SU-DHL-6 (cell line): ENCODE data around the gene ITPR1.

Experiments
- H2AFZ ChIP-seq: fragments of 200-600 bp; sonication (generic); 2 replicates; pipeline ENCODE4 v1.6.1; 2014; ENCODE audit warnings: low read depth, mild to moderate bottlenecking, moderate library complexity, mixed read lengths, antibody characterized with exemption, low read length; ENCODE audit not compliant: severe bottlenecking
- H3F3A ChIP-seq: fragments of 200-600 bp; shearing (Covaris generic); 2 replicates; pipeline ENCODE4 v1.6.0; 2016; ENCODE audit warnings: antibody characterized with exemption, mild to moderate bottlenecking; ENCODE audit not compliant: insufficient read depth
- H3K27ac ChIP-seq: fragments of 200-600 bp; sonication (generic); 2 replicates; pipeline ENCODE4 v1.5.1; 2016; ENCODE audit warnings: low read depth, mild to moderate bottlenecking, low read length, moderate library complexity, mixed read lengths
- H3K27me3 ChIP-seq: fragments of 200-600 bp; sonication (generic), shearing (Covaris generic); 2 replicates; pipeline ENCODE4 v1.6.0; 2014; ENCODE audit warnings: mild to moderate bottlenecking, low read length
- H3K36me3 ChIP-seq: fragments of 200-600 bp; sonication (generic); 2 replicates; pipeline ENCODE4 v1.6.1; 2014; ENCODE audit warnings: mild to moderate bottlenecking, low read length, mixed read lengths
- H3K4me2 ChIP-seq: fragments of 300-600, 200-600 bp; shearing (Covaris generic), sonication (generic); 2 replicates; pipeline ENCODE4 v1.6.0; 2014; ENCODE audit warnings: low read length, low read depth, mild to moderate bottlenecking; ENCODE audit not compliant: poor library complexity, severe bottlenecking
- H3K4me3 ChIP-seq: fragments of 200-600 bp; sonication (generic); 2 replicates; pipeline ENCODE4 v1.5.1; 2014; ENCODE audit warnings: antibody characterized with exemption, low read length, mild to moderate bottlenecking, mixed read lengths; ENCODE audit not compliant: insufficient read depth, poor library complexity, severe bottlenecking
- H3K79me2 ChIP-seq: fragments of 200-600 bp; sonication (generic); 2 replicates; pipeline ENCODE4 v1.6.1; 2014; ENCODE audit warnings: mild to moderate bottlenecking, low read length, moderate library complexity; ENCODE audit not compliant: insufficient read depth
- H3K9ac ChIP-seq: fragments of 200-600 bp; sonication (generic); 2 replicates; pipeline ENCODE4 v1.7.0; 2014; ENCODE audit warnings: mild to moderate bottlenecking, low read length
- H3K9me2 ChIP-seq: fragments of 200-600 bp; sonication (generic); replicated peaks from 2 replicates; pipeline ENCODE4 v1.6.1; 2014; ENCODE audit warnings: low read length; ENCODE audit not compliant: insufficient read depth
- H3K9me3 ChIP-seq: fragments of 200-600 bp; sonication (generic); 2 replicates; pipeline ENCODE4 v1.6.1; 2014; ENCODE audit warnings: low read length, mixed read lengths; ENCODE audit not compliant: insufficient read depth
- H4K20me1 ChIP-seq: fragments of 200-600 bp; sonication (generic); 2 replicates; pipeline ENCODE4 v1.6.1; 2014; ENCODE audit warnings: low read depth, mild to moderate bottlenecking, antibody characterized with exemption, low read length, moderate library complexity, mixed read lengths
- CTCF ChIP-seq: fragments of 200-600 bp; sonication (generic); IDR thresholded peaks from one replicate; pipeline ENCODE4 v1.5.1; 2017; ENCODE audit warnings: antibody characterized with exemption, mild to moderate bottlenecking, low read length, moderate library complexity; ENCODE audit not compliant: insufficient read depth, poor library complexity, severe bottlenecking
- EZH2phosphoT487 ChIP-seq: fragments of 200-600 bp; sonication (generic), shearing (Covaris generic); conservative IDR thresholded peaks from 2 replicates; pipeline ENCODE4 v1.6.1; 2018; ENCODE audit warnings: mild to moderate bottlenecking, antibody characterized with exemption, low read length, moderate library complexity, mixed read lengths

ITPR1 gene

DNA sequence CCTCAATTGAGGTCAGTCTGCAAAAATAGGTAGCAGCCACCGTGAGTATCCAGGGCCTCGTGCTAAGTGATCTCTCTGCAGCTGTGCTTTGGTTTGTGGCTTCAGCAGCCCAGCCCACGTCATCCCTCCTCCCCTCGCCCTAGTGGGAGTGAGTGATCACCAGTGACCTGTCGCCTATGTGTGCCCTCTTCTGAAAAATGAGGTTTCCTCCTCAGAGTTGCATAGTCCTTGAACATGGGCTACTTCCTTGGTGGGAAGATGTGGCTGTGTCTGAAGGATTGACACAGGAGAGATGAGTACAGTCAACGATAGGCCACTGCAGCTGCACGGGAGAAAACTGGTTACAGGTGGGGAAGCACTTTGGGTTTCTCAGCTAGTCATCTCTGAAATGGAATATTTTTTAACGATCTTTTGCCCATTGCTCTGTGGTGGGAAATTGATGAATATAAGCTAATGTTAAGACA lies 341.3 kb downstream of the ITPR1 start:
- Histone ChIP-seq H3K9ac (no peak overlapping the region), H3K9me2 (no peaks in the 10 kb centered on the region), H3K27me3 (no peaks in the 10 kb centered on the region), H3K9me3 (no peaks in the 10 kb centered on the region), H3K79me2 (no peaks in the 10 kb centered on the region), H2AFZ (no peak overlapping the region), H4K20me1 (no peaks in the 10 kb centered on the region), H3K4me2 (no peak overlapping the region), H3K4me3 (no peak overlapping the region), H3K36me3 (no peaks in the 10 kb centered on the region), H3K27ac (no peak overlapping the region), H3F3A (no peaks in the 10 kb centered on the region)
- no peak for TF ChIP-seq EZH2phosphoT487
- no peak for TF ChIP-seq CTCF

DNA sequence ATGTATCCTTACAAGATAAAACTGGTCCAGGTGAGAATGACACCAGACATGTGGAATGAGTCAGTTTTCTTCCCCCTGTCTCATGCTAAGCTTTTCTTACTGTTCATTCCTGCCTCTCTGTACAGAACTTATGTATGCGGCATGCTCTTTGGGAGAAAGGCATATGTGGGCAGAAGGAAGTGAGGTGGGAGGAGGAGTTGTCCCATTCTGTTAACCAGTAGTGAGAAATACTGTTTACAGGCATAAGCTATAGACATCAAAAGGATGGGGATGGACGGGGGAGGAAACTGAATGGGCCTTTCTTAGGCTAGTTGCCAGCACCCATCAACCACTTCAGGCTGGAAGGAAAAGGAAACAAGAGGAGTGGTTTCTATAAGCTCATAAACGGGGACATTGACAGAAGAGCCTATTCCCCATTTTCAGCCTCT lies 342.5 kb downstream of the ITPR1 start:
- Histone ChIP-seq H3K27ac (no peak overlapping the region), H4K20me1 (no peaks in the 10 kb centered on the region), H3K9ac (no peak overlapping the region), H3K9me3 (no peaks in the 10 kb centered on the region), H3F3A (no peaks in the 10 kb centered on the region), H2AFZ (no peak overlapping the region), H3K79me2 (no peaks in the 10 kb centered on the region), H3K36me3 (no peaks in the 10 kb centered on the region), H3K4me3 (no peak overlapping the region), H3K4me2 (no peak overlapping the region), H3K9me2 (no peaks in the 10 kb centered on the region), H3K27me3 (no peaks in the 10 kb centered on the region)
- TF ChIP-seq CTCF (no peak), EZH2phosphoT487 (no peak)

GRCh38 chr3:4836516-4836915 lies 343.4 kb downstream of the ITPR1 start:
- H3F3A ChIP-seq, result no peaks in the 10 kb centered on the region
- H3K27me3 ChIP-seq, result no peaks in the 10 kb centered on the region
- no peaks in the 10 kb centered on the region for H4K20me1 ChIP-seq
- no peak overlapping the region for H3K9ac ChIP-seq
- H3K79me2 ChIP-seq, result no peaks in the 10 kb centered on the region
- no peaks in the 10 kb centered on the region for H3K9me2 ChIP-seq
- H3K4me3 ChIP-seq, result no peak overlapping the region
- TF ChIP-seq CTCF (no peak), EZH2phosphoT487 (no peak)
- no peaks in the 10 kb centered on the region for H3K36me3 ChIP-seq
- no peak overlapping the region for H3K4me2 ChIP-seq
- no peak overlapping the region for H2AFZ ChIP-seq
- no peaks in the 10 kb centered on the region for H3K9me3 ChIP-seq
- H3K27ac ChIP-seq, result no peak overlapping the region
